ENCODE measurements around the gene ZBED2.
"Not testable (repeated sequence)": the region's sequence is repeated elsewhere in the genome, so short reads cannot be mapped to it uniquely, and the experiment has no call there.

The ZBED2 gene

DNA sequence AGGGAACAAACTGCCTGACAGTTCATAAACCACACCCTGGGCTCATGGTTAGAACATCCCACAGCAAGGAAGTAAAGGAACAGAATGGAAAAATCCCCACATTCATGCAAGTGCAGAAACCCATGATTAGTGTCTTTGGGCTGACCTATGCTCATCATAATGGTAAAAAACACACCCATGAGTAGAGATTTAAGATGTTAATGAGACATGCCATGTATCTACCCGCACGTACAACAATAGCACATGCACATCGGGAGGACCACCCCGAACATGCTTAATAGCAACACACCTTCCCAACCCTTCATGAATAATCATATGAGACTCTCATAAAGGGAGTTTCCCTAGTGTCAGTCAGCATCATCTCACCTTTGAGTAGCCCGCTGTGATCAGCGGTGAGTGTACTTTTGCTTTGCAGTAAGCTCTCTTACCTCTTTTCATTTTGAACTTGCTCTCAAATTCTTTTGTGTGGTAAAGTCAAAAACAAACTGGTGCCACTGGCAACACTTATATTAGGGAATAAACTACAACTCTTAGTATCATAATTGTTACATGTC lies 23.2 kb downstream of the ZBED2 start:
- no peak for DNase-seq (ENCODE audit: low read depth, low spot score)

GRCh38 chr3:111571282-111571681 lies 23.9 kb downstream of the ZBED2 start:
- no peak for DNase-seq (ENCODE audit: low read depth, low spot score)

GRCh38 chr3:111570404-111571030 lies 24.6 kb downstream of the ZBED2 start:
- DNase-seq (ENCODE audit: low read depth, low spot score): no peak

GRCh38 chr3:111568911-111569310 lies 26.2 kb downstream of the ZBED2 start:
- no peak for DNase-seq (ENCODE audit: low read depth, low spot score)

GRCh38 chr3:111568355-111568754 lies 26.8 kb downstream of the ZBED2 start:
- no peak for DNase-seq (ENCODE audit: low read depth, low spot score)

DNA sequence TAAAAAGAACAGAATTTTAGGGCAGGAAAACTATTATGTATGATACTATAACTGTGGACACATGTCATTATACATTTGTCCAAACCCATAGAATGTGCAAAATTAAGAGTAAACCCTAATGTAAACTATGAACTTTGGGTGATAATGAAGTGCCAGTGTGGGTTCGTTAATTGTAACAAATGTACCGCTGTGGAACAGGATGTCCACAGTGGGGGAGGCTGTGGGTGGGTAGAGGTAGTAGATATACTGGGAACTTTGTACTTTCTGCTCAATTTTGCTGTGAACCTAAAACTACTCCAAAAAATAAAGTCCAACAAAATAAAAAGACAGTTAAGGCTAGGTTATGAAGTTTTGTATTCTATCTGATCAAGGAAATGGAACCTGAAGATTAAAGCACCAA lies 28.3 kb downstream of the ZBED2 start:
- no peak for DNase-seq (ENCODE audit: low read depth, low spot score)

DNA sequence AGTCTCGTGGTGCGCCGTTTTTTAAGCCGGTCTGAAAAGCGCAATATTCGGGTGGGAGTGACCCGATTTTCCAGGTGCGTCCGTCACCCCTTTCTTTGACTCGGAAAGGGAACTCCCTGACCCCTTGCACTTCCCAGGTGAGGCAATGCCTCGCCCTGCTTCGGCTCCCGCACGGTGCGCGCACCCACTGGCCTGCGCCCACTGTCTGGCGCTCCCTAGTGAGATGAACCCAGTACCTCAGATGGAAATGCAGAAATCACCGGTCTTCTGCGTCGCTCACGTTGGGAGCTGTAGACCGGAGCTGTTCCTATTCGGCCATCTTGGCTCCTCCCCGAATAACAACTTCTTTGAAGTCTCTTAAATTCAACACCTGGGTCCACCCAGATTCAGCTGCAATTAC lies 33.2 kb downstream of the ZBED2 start:
- DNase-seq (ENCODE audit: low read depth, low spot score): not testable (repeated sequence)

DNA sequence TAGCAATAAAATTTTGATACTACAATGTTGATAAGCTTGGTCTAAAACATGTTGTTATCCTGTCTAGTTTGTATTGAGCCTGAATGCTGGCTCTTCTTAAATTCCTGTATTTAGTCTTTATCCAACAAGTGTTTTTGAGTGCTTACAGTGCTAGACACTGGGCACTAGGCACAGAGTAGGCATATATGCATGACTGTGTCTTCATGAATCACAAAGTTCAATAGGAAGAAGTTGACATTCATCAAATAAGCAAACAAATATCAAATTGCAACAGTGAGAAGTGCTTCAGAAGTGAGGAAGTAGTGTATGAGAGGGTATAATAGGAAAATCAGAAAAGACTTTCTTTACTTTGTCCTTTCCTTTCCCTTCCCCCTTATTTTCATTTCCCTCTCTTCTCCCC lies 46.4 kb downstream of the ZBED2 start:
- DNase-seq (ENCODE audit: low read depth, low spot score): no peak

DNA sequence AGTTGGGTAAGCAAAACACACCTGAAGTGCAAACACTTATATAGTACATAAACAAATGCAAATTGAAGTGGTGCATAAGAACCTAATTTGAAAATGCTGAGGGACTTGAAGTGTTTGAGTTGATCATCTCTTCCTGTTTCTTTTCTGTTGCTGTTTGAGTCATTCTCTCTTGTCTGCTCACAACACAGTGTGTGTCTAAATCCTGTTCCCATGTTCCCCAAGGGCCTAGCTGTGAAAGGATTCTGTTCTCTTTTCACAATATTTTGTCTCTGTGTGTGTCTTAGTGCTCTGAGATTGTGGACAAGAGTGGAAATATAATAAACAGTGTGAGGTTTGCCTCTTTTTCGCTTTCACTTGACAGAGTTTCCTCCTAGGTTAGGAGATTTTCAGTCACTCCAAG lies 47.1 kb downstream of the ZBED2 start:
- no peak for DNase-seq (ENCODE audit: low read depth, low spot score)

DNA sequence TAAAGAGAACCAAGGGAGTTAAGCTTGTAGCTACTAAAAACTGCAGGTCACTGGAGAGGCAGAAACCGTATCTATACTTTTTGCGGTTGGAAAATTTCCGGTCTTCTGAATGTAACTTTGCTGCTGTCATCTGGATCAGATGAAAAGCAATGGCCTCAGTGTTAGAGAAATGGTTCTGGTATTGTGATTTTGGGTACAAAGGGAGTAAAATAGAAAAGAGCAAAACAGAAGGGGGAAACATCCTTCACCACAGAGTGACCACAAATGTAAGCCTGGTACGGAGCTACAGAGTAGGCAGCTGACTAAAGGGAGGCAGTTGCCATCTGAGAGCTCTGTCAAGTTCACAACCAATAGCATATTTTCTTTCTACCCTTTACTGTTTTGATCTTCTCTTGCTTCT lies 47.5 kb downstream of the ZBED2 start:
- DNase-seq (ENCODE audit: low read depth, low spot score): no peak

DNA sequence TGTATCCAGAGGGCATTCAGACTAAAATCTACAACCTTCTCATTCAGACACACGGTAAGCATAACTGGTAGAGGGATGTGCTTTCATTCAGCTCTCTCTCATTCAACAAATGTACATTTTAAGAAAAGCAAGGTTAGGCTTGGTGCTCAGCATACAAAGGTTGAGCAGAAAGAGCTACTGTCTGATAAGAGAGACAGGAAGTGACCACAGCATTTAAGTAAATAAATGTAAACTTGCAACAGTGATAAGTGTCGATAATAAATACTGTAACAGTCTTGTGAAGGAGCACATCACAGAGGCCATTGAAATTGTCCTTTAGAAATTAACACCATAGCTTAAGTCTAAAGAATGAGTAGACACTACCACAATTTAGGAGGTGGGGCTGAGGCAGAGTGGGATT lies 49.8 kb downstream of the ZBED2 start:
- DNase-seq (ENCODE audit: low read depth, low spot score): no peak
